Transverse colon (tissue), 4 donors: ENCODE measurements around the gene NR1H3. TPM values are rescaled to one million over a fixed set of nuclear protein-coding genes. Genes with fewer than 3 reads are reported as not detected.
A peak's percentile ranks its signal among the peaks of the same experiment; 100 is the strongest.

Experiments used
- DNase-seq: peaks from one replicate; pipeline ENCODE4 v3.0.0-alpha.2; 2019
- H3K27ac ChIP-seq, 4 donors: fragments of 200-600 bp; sonication (generic); 2 replicates each; pipeline ENCODE4 v1.5.1; 2016 to 2018; ENCODE audit warnings: inconsistent platforms in 4 of 4
- H3K27me3 ChIP-seq: fragments of 200-600 bp; sonication (generic); 2 replicates; pipeline ENCODE4 v1.5.1; 2017; ENCODE audit warnings: inconsistent platforms
- H3K36me3 ChIP-seq, 4 donors: fragments of 200-600 bp; sonication (generic); 2 replicates each; pipeline ENCODE4 v1.5.1; 2017 to 2019; ENCODE audit warnings: inconsistent platforms in 4 of 4
- H3K4me1 ChIP-seq, 4 donors: fragments of 200-600 bp; sonication (generic); 2 replicates each; pipeline ENCODE4 v1.5.1; 2017 to 2020; ENCODE audit warnings: inconsistent platforms in 4 of 4
- H3K4me3 ChIP-seq, 4 donors: fragments of 200-600 bp; sonication (generic); 1 replicate in 1 of 4; 2 replicates in 3 of 4; pipeline versions ENCODE4 v1.5.1 to v1.6.1; 2017 to 2019; ENCODE audit warnings: inconsistent platforms in 4 of 4
- H3K9me3 ChIP-seq, 2 donors: fragments of 200-600 bp; sonication (generic); 2 replicates each; pipeline ENCODE4 v1.5.1; 2017 to 2019; ENCODE audit warnings: inconsistent platforms in 2 of 2
- CTCF ChIP-seq, 5 experiments: fragments of 200-600 bp in 3 of 5; fragments of 450-650 bp in 2 of 5; sonication (generic) in 3 of 5; IDR thresholded peaks; 1 replicate in 2 of 5; 2 replicates in 3 of 5; pipeline ENCODE4 v1.5.1; 2016 to 2017; ENCODE audit warnings: antibody characterized with exemption in 5 of 5, inconsistent platforms in 3 of 5, mild to moderate bottlenecking in 2 of 5, moderate library complexity in 1 of 5
- EP300 ChIP-seq: sonication (generic); formaldehyde crosslinking; IDR thresholded peaks from one replicate; pipeline ENCODE4 v1.6.1; 2017; ENCODE audit warnings: antibody characterized with exemption, low read depth
- POLR2A ChIP-seq: fragments of 450-650 bp; IDR thresholded peaks from one replicate; pipeline ENCODE4 v1.6.1; 2016; ENCODE audit warnings: antibody characterized with exemption, mild to moderate bottlenecking, moderate library complexity
- POLR2AphosphoS5 ChIP-seq, 3 donors: sonication (generic); formaldehyde crosslinking; IDR thresholded peaks; one replicate each; pipeline ENCODE4 v1.6.1; 2016; ENCODE audit warnings: antibody characterized with exemption in 3 of 3
- WGBS, 2 donors: methylation state at CpG; one replicate each; pipeline ENCODE4 v1.1.5; 2018; ENCODE audit warnings: low coverage in 1 of 2; 5-methylcytosine and 5-hydroxymethylcytosine counted together
- in situ Hi-C, 4 donors: fragments of 200-750 bp; cut with MboI; loops; one replicate each; pipeline versions ENCODE4 v1.15.0 to v1.15.1; 2017; ENCODE audit warnings: low sequenced_read_pairs in 3 of 4, low pct_ligation_motif_present in 1 of 4, low pct_unique_long_range_greater_than_20kb in 1 of 4
- intact Hi-C: fragments of 100-400 bp; cut with DNase I; formaldehyde crosslinking; loops from one replicate; pipeline ENCODE4 v1.15.1; 2023; ENCODE audit warnings: low total_unique reads
- total RNA-seq, 4 donors: library from RNA; depleted of rRNA; stranded (reverse); fragments of >200 nt; gene quantifications; one replicate each; pipeline ENCODE4 v1.1.0, GENCODE V29; 2016

NR1H3 gene
- total RNA-seq, 4 donors from 2014 or later = 28.7 to 124 (median 113) TPM

- H3K9me3 ChIP-seq = no peaks in the 10 kb centered on the region
- H3K36me3 ChIP-seq = peaks cover 0 to 46% (median 19%) of the 10 kb centered on the region in 4 donors
- H3K27ac ChIP-seq = no peak overlapping the region
- no peak overlapping the region for H3K4me3 ChIP-seq
- DNase-seq = no peak
- TF ChIP-seq CTCF (IDR thresholded peaks at IDR 0.05) = no peak
- TF ChIP-seq EP300 = no peak
- no peak for TF ChIP-seq POLR2AphosphoS5 (IDR thresholded peaks at IDR 0.05)
- no peak for TF ChIP-seq POLR2A
- H3K4me1 ChIP-seq = peaks cover 0 to 1% (median under 1%) of the 10 kb centered on the region in 4 donors
- H3K27me3 ChIP-seq = no peaks in the 10 kb centered on the region
- intact Hi-C loops (no loop called here), in situ Hi-C loops (no loop called here)
- 86 to 93% methylated on average over 1 to 3 of the region's 3 CpGs for WGBS, 2 donors
These were observed 15.9 kb upstream of the NR1H3 start for GRCh38 chr11:47241841-47242301.

- Histone ChIP-seq H3K27me3 (no peaks in the 10 kb centered on the region), H3K4me1 (peaks cover 4 to 9% (median 8%) of the 10 kb centered on the region in 4 donors), H3K4me3 (no peak overlapping the region), H3K36me3 (peaks cover 0 to 46% (median 19%) of the 10 kb centered on the region in 4 donors), H3K27ac (peak overlapping the region in 2 of 4 donors; percentile 31 to 38), H3K9me3 (no peaks in the 10 kb centered on the region)
- DNase-seq = no peak
- intact Hi-C loops = no loop called here
- WGBS, 2 donors = 87% methylated on average over 18 of the region's 21 CpGs; no CpG with 5 or more reads in 1 of the 2 donors
- TF ChIP-seq EP300 (no peak), POLR2AphosphoS5 (IDR thresholded peaks at IDR 0.05) (no peak), POLR2A (no peak), CTCF (IDR thresholded peaks at IDR 0.05) (no peak)
- in situ Hi-C loops = no loop called here
These were observed 15.1 kb upstream of the NR1H3 start for GRCh38 chr11:47242596-47243192.

GRCh38 chr11:47243454-47243853 lies 14.3 kb upstream of the NR1H3 start:
- no peaks in the 10 kb centered on the region for H3K9me3 ChIP-seq
- in situ Hi-C loops (no loop called here), intact Hi-C loops (no loop called here)
- DNase-seq = no peak
- no peaks in the 10 kb centered on the region for H3K27me3 ChIP-seq
- H3K4me1 ChIP-seq = peaks cover 9 to 15% (median 13%) of the 10 kb centered on the region in 4 donors
- no peak overlapping the region for H3K4me3 ChIP-seq
- peaks cover 0 to 46% (median 19%) of the 10 kb centered on the region in 4 donors for H3K36me3 ChIP-seq
- H3K27ac ChIP-seq = peak overlapping the region in 3 of 4 donors; percentile 16 to 44 (median 31)
- TF ChIP-seq EP300 = no peak
- TF ChIP-seq POLR2A = no peak
- no peak for TF ChIP-seq CTCF (IDR thresholded peaks at IDR 0.05)
- TF ChIP-seq POLR2AphosphoS5 (IDR thresholded peaks at IDR 0.05) = no peak
- WGBS, 2 donors = 69% methylated on average over 4 of the region's 4 CpGs; no CpG with 5 or more reads in 1 of the 2 donors

- WGBS, 2 donors = 85 to 91% methylated on average over 3 to 23 of the region's 23 CpGs
- peak overlapping the region; percentile 16 to 44 (median 26) for H3K27ac ChIP-seq
- no peak for TF ChIP-seq POLR2A
- TF ChIP-seq POLR2AphosphoS5 (IDR thresholded peaks at IDR 0.05) = no peak
- TF ChIP-seq CTCF (IDR thresholded peaks at IDR 0.05) = no peak
- TF ChIP-seq EP300 = no peak
- DNase-seq = peak; percentile 29
- H3K27me3 ChIP-seq = no peaks in the 10 kb centered on the region
- H3K4me1 ChIP-seq = peaks cover 12 to 20% (median 16%) of the 10 kb centered on the region in 4 donors
- intact Hi-C loops = no loop called here
- no peak overlapping the region for H3K4me3 ChIP-seq
- peaks cover 0 to 46% (median 16%) of the 10 kb centered on the region in 4 donors for H3K36me3 ChIP-seq
- in situ Hi-C loops = no loop called here
- H3K9me3 ChIP-seq = no peaks in the 10 kb centered on the region
These were observed 13.1 kb upstream of the NR1H3 start for GRCh38 chr11:47244448-47245350.
